ENCODE measurements around the gene FAM234B. TPM values are rescaled to one million over a fixed set of nuclear protein-coding genes. Genes with fewer than 3 reads are reported as not detected.

Gene FAM234B
- 1 to 10 TPM; 6.9 to 8.4 TPM for total RNA-seq

DNA sequence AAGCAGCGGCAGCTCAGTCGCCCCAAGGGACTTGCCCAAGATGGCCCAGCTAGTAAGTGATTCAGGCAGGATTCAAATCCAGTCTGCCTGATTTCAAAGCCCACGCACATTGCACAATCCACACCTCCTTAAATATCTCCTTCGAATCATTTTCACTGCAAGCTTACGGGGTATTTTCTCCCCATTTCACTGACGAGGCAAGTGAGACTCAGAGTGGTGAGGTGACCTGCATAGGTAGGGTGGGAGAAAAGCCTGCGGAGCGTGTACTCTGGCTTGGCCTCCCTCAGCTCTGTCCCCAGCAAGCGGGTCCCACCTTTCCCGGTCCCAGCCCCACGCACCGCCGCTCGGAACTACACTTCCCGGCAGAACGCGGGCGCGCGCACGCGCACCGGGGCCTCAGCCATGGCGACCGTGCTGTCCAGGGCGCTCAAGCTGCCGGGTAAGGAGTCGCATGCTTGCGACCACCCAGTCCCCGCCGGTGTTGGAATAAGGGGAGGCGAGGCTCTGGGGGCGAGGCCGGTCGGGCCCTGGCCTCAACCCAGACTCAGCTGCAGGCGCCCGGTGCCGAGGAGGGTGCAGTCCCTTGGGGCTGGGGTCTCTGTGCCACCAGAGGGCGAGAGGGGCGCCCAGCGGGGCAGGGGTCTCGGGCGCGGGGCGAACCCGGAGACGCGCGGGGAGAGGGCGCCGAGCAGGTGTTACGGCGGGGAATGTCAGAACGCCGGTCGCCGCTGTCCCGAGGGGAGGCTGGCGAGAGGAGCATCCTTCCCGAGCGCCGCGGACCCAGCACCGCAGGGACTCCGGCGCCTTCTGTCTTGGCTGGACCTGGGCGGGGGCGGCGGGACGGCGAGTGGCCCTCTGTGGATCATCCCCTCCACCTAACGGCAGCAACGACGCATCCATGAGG lies at the start of gene FAM234B:
FAM234B (plus strand) TSS at position 380 of the 904 bp plus-strand sequence; CDS start at position 403, 23 bp downstream.
- DNase-seq: peak; percentile 81
- H3K27ac Mint-ChIP-seq: peak within 1 kb of the TSS; percentile 55
- H3K36me3 Mint-ChIP-seq: peaks cover 3% of the 10 kb centered on the region
- H3K4me1 Mint-ChIP-seq: peaks cover 12% of the 10 kb centered on the region
- peaks cover 13% of the 10 kb centered on the region for H3K27me3 Mint-ChIP-seq
- H3K4me3 Mint-ChIP-seq: peak within 1 kb of the TSS; percentile 85
- H3K9me3 Mint-ChIP-seq: no peaks in the 10 kb centered on the region

GRCh38 chr12:12995088-12995487 lies 49.1 kb upstream of the FAM234B start:
- no peak for DNase-seq
- Mint-ChIP-seq H3K36me3 (peaks cover 8% of the 10 kb centered on the region), H3K27me3 (no peaks in the 10 kb centered on the region), H3K4me1 (peaks cover 24% of the 10 kb centered on the region), H3K27ac (no peak overlapping the region), H3K9me3 (no peaks in the 10 kb centered on the region), H3K4me3 (no peak overlapping the region)

GRCh38 chr12:12996209-12996608 lies 48.0 kb upstream of the FAM234B start:
- no peak overlapping the region for H3K27ac Mint-ChIP-seq
- no peak for DNase-seq
- no peaks in the 10 kb centered on the region for H3K9me3 Mint-ChIP-seq
- no peak overlapping the region for H3K4me3 Mint-ChIP-seq
- peaks cover 8% of the 10 kb centered on the region for H3K36me3 Mint-ChIP-seq
- H3K27me3 Mint-ChIP-seq: no peaks in the 10 kb centered on the region
- peaks cover 28% of the 10 kb centered on the region for H3K4me1 Mint-ChIP-seq

GRCh38 chr12:12997156-12997555 lies 47.0 kb upstream of the FAM234B start:
- H3K27me3 Mint-ChIP-seq: peaks cover 6% of the 10 kb centered on the region
- DNase-seq: no peak
- H3K9me3 Mint-ChIP-seq: no peaks in the 10 kb centered on the region
- no peak overlapping the region for H3K27ac Mint-ChIP-seq
- peaks cover 8% of the 10 kb centered on the region for H3K36me3 Mint-ChIP-seq
- peaks cover 32% of the 10 kb centered on the region for H3K4me1 Mint-ChIP-seq
- no peak overlapping the region for H3K4me3 Mint-ChIP-seq

- peaks cover 10% of the 10 kb centered on the region for H3K27me3 Mint-ChIP-seq
- no peaks in the 10 kb centered on the region for H3K9me3 Mint-ChIP-seq
- H3K4me1 Mint-ChIP-seq: peaks cover 30% of the 10 kb centered on the region
- DNase-seq: no peak
- H3K4me3 Mint-ChIP-seq: no peak overlapping the region
- H3K27ac Mint-ChIP-seq: no peak overlapping the region
- peaks cover 8% of the 10 kb centered on the region for H3K36me3 Mint-ChIP-seq
Observed at GRCh38 chr12:12997734-12998133, 46.4 kb upstream of the FAM234B start.

- no peak for DNase-seq
- H3K4me1 Mint-ChIP-seq: peaks cover 26% of the 10 kb centered on the region
- no peak overlapping the region for H3K4me3 Mint-ChIP-seq
- no peaks in the 10 kb centered on the region for H3K9me3 Mint-ChIP-seq
- H3K27me3 Mint-ChIP-seq: peaks cover 14% of the 10 kb centered on the region
- peaks cover 6% of the 10 kb centered on the region for H3K36me3 Mint-ChIP-seq
- no peak overlapping the region for H3K27ac Mint-ChIP-seq
Observed at GRCh38 chr12:12998248-12998647, 45.9 kb upstream of the FAM234B start.

- H3K4me3 Mint-ChIP-seq: peak overlapping the region; percentile 79
- peaks cover 17% of the 10 kb centered on the region for H3K27me3 Mint-ChIP-seq
- H3K4me1 Mint-ChIP-seq: peaks cover 24% of the 10 kb centered on the region
- no peak for DNase-seq
- no peaks in the 10 kb centered on the region for H3K9me3 Mint-ChIP-seq
- peak overlapping the region; percentile 53 for H3K27ac Mint-ChIP-seq
- H3K36me3 Mint-ChIP-seq: no peaks in the 10 kb centered on the region
Observed at GRCh38 chr12:12999271-12999958, 44.8 kb upstream of the FAM234B start.

GRCh38 chr12:12999959-13000615 lies 44.1 kb upstream of the FAM234B start, which contains the start of gene HEBP1:
HEBP1 (minus strand) TSS chr12:13000265; CDS start chr12:13000114, 151 bp downstream.
- DNase-seq: peak; percentile 95
- peak within 1 kb of the TSS; percentile 53 for H3K27ac Mint-ChIP-seq
- peaks cover 24% of the 10 kb centered on the region for H3K4me1 Mint-ChIP-seq
- H3K36me3 Mint-ChIP-seq: no peaks in the 10 kb centered on the region
- peaks cover 17% of the 10 kb centered on the region for H3K27me3 Mint-ChIP-seq
- H3K4me3 Mint-ChIP-seq: peak within 1 kb of the TSS; percentile 79
- no peaks in the 10 kb centered on the region for H3K9me3 Mint-ChIP-seq

GRCh38 chr12:13000616-13000924 lies 43.6 kb upstream of the FAM234B start:
- H3K9me3 Mint-ChIP-seq: no peaks in the 10 kb centered on the region
- DNase-seq: no peak
- peaks cover 17% of the 10 kb centered on the region for H3K27me3 Mint-ChIP-seq
- H3K4me3 Mint-ChIP-seq: peak overlapping the region; percentile 79
- H3K4me1 Mint-ChIP-seq: peaks cover 24% of the 10 kb centered on the region
- H3K36me3 Mint-ChIP-seq: no peaks in the 10 kb centered on the region
- peak overlapping the region; percentile 1 for H3K27ac Mint-ChIP-seq

DNA sequence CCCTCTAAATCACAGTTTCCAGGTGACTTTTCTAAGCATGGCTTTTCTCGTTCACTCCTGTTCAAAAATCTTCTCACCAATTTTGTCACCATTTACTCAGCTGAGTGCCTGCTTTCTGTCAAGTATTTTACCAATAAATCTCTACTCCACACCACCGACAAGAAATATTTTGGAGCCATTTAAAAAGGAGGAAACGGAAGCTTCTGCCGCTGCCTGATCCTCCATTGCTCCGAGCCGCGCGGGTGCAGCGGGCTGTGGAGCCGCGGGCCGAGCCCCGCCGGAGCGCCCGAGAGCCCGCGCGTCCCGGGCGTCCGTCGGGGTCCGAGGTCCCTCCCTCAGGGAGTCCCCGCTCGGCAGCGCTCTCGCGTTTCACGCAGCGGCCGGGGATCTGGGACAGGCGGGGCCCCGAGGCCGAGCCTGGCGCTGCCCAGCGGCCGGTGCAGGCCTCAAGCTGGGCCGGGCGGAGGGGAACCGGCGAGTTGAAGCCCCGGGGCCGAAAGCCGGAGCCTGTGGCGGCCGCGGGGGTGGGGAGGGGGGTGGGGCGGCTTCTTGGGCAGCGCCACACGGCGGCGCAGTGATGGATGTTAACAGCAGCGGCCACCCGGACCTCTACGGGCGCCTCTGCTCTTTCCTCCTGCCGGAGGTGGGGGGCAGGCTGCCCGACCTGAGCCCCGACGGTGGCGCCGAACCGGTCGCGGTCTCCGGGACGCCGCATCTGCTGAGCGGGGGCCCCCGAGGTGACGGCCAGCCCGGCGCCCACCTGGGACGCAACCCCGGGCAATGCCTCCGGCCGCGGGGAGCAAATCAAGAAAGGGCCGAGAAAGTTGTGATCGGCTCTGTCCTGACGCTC lies 43.0 kb upstream of the FAM234B start:
- Mint-ChIP-seq H3K4me1 (peaks cover 24% of the 10 kb centered on the region), H3K9me3 (no peaks in the 10 kb centered on the region), H3K27me3 (peaks cover 17% of the 10 kb centered on the region), H3K27ac (peak overlapping the region; percentile 1), H3K36me3 (no peaks in the 10 kb centered on the region), H3K4me3 (peak overlapping the region; percentile 79)
- peak; percentile 50 for DNase-seq

DNA sequence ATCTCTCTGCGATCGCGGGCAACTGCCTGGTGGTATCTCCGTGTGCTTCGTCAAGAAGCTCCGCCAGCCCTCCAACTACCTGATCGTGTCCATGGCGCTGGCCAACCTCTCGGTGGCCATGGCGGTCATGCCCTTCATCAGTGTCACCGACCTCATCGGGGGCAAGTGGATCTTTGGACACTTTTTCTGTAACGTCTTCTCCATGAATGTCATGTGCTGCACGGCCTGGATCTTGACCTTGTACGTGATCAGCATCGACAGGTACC lies 42.5 kb upstream of the FAM234B start:
- Mint-ChIP-seq H3K36me3 (no peaks in the 10 kb centered on the region), H3K9me3 (no peaks in the 10 kb centered on the region), H3K4me1 (peaks cover 24% of the 10 kb centered on the region), H3K27ac (no peak overlapping the region), H3K4me3 (peak overlapping the region; percentile 66), H3K27me3 (peaks cover 17% of the 10 kb centered on the region)
- DNase-seq: no peak

DNA sequence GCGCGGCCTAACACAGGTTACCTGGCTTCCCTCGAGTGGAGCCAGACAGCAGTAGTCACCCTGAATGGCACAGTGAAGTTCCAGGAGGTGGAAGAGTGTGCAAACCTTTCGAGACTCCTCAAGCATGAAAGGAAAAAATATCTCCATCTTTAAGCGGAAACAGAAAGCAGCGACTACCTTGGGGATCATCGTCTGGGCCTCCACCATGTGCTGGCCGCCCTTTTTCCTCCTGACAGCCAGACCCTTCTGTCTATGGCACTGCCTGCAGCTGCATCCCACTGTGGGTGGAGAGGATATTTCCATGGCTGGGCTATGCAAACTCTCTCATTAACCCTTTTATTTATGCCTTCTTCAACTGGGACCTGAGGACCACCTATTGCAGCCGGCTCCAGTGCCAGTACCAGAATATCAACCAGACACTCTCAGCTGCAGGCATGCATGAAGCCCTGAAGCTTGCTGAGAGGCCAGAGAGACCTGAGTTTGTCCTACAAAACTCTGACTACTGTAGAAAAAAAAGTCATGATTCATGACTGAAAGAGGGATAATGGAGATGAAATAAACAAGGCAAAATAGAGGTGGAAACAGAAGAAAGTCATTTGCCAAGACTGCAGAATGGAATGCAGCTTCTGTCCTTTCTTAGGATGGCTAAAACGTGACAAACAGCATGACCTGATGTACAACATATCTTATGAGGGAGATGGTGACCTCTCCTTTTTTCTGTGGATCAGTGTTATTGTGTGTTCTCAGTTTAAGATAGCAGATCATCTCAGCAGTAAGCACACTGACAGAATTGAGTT lies 41.7 kb upstream of the FAM234B start:
- Mint-ChIP-seq H3K27ac (no peak overlapping the region), H3K4me3 (peak overlapping the region; percentile 66), H3K36me3 (no peaks in the 10 kb centered on the region), H3K4me1 (peaks cover 20% of the 10 kb centered on the region), H3K27me3 (peaks cover 17% of the 10 kb centered on the region), H3K9me3 (no peaks in the 10 kb centered on the region)
- DNase-seq: no peak

DNA sequence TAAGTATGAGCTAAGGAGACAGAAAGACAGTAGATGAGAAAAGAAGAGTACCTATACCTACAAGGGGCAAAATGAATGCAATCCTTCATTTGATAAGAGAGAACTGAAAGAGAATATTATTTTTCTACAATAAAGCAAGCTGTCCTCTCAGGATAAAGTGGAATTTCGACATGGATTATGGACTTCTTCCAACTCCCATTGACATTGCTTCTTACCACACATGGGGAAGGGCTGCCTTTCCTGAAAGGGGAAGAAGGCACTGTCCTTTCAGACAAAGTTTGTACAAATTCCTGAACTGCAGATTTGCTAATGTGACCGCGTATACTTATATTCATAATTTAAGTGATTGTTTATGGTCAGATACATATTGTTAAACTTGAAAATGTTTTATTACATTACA lies 39.8 kb upstream of the FAM234B start:
- H3K27me3 Mint-ChIP-seq: peaks cover 17% of the 10 kb centered on the region
- no peak overlapping the region for H3K4me3 Mint-ChIP-seq
- H3K4me1 Mint-ChIP-seq: peaks cover 14% of the 10 kb centered on the region
- H3K9me3 Mint-ChIP-seq: no peaks in the 10 kb centered on the region
- no peaks in the 10 kb centered on the region for H3K36me3 Mint-ChIP-seq
- no peak overlapping the region for H3K27ac Mint-ChIP-seq
- DNase-seq: no peak

- Mint-ChIP-seq H3K27me3 (peaks cover 17% of the 10 kb centered on the region), H3K4me3 (no peak overlapping the region), H3K27ac (no peak overlapping the region), H3K36me3 (no peaks in the 10 kb centered on the region), H3K9me3 (no peaks in the 10 kb centered on the region), H3K4me1 (peaks cover 11% of the 10 kb centered on the region)
- DNase-seq: no peak
Observed at GRCh38 chr12:13004986-13005385, 39.2 kb upstream of the FAM234B start.
